Measurements from ENCODE around the gene UNC5C.

DNA sequence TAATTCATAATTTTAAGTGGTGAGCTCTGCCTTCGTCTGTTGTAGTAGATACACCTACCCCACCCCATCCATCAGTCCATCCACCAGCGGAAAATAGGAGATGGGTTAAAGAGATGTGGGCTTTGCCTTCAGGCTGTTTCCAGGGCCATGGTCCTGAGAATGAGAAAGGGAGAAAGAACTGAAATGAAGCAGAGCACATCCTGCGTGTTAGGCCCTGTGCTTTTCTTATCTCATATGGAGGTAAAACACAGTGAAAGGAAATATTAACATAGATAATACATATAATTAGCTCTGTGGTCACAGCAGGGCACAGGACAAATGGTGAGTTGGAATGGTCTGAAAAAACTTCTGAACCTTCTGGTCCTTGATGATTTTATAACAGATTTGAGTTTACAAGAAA lies 397.5 kb downstream of the UNC5C start:
- no peak for TF ChIP-seq POLR2A (IDR thresholded peaks at IDR 0.05)
- TF ChIP-seq, protein P1, sequence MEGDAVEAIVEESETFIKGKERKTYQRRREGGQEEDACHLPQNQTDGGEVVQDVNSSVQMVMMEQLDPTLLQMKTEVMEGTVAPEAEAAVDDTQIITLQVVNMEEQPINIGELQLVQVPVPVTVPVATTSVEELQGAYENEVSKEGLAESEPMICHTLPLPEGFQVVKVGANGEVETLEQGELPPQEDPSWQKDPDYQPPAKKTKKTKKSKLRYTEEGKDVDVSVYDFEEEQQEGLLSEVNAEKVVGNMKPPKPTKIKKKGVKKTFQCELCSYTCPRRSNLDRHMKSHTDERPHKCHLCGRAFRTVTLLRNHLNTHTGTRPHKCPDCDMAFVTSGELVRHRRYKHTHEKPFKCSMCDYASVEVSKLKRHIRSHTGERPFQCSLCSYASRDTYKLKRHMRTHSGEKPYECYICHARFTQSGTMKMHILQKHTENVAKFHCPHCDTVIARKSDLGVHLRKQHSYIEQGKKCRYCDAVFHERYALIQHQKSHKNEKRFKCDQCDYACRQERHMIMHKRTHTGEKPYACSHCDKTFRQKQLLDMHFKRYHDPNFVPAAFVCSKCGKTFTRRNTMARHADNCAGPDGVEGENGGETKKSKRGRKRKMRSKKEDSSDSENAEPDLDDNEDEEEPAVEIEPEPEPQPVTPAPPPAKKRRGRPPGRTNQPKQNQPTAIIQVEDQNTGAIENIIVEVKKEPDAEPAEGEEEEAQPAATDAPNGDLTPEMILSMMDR (IDR thresholded peaks at IDR 0.05), result no peak
- TF ChIP-seq POLR2AphosphoS5 (IDR thresholded peaks at IDR 0.05), result no peak
